Mucosa of descending colon (tissue), 3 donors: ENCODE data around the gene PDGFRB. TPM values are rescaled to one million over a fixed set of nuclear protein-coding genes. Genes with fewer than 3 reads are reported as not detected.
A peak's percentile ranks its signal among the peaks of the same experiment; 100 is the strongest.

Experiments used
- ATAC-seq: fragments of 200-7000 bp; cut with Tn5 transposase; one replicate; pipeline ENCODE4 v1.9.1; 2020; ENCODE audit warnings: mild to moderate bottlenecking, moderate library complexity
- DNase-seq, 3 donors: peaks; one replicate each; pipeline ENCODE4 v3.0.0-alpha.2; 2020
- H3K36me3 ChIP-seq: fragments of 200-600 bp; one replicate; pipeline ENCODE4 v1.8.0; 2021; ENCODE audit warnings: low read depth, mild to moderate bottlenecking
- H3K4me1 ChIP-seq: fragments of 200-600 bp; one replicate; pipeline ENCODE4 v1.8.0; 2021; ENCODE audit warnings: low read depth, mild to moderate bottlenecking
- H3K4me3 ChIP-seq: fragments of 200-600 bp; one replicate; pipeline ENCODE4 v1.8.0; 2021; ENCODE audit warnings: mild to moderate bottlenecking
- H3K9me3 ChIP-seq: fragments of 200-600 bp; one replicate; pipeline ENCODE4 v1.8.0; 2021; ENCODE audit warnings: mild to moderate bottlenecking
- intact Hi-C, 2 donors: fragments of 100-400 bp; cut with DNase I in 1 of 2; cut with micrococcal nuclease in 1 of 2; formaldehyde crosslinking; loops; one replicate each; pipeline versions ENCODE4 v1.11.0 to v1.11.1; 2022; cut with DNase I, micrococcal nuclease
- total RNA-seq, 3 donors: library from RNA; stranded (reverse); fragmentation: NEBNext Ultra II Directional in 2 of 3; extraction: Animal tissue kit (Norgen Biotek cat#: 25700) in 2 of 3; gene quantifications; one replicate each; pipeline versions ENCODE4 v1.2.1 to v1.2.4, GENCODE V29; 2021 to 2023
- TF ChIP-seq, protein P1 (sequence below): fragments of 200-600 bp; IDR thresholded peaks from one replicate; pipeline ENCODE4 v1.8.0; 2022; ENCODE audit warnings: antibody characterized with exemption, mild to moderate bottlenecking
- donor health status: DM: no; HTN: no; CAD: no; lungs with moderate emphysema.
- donor health status: DM: no; HTN: no; CAD: no.
- donor health status: DM: no; HTN: yes; CAD: no.

PDGFRB gene
- total RNA-seq, 3 donors from 2014 or later, result 13.9 to 61.5 (median 27.1) TPM

DNA sequence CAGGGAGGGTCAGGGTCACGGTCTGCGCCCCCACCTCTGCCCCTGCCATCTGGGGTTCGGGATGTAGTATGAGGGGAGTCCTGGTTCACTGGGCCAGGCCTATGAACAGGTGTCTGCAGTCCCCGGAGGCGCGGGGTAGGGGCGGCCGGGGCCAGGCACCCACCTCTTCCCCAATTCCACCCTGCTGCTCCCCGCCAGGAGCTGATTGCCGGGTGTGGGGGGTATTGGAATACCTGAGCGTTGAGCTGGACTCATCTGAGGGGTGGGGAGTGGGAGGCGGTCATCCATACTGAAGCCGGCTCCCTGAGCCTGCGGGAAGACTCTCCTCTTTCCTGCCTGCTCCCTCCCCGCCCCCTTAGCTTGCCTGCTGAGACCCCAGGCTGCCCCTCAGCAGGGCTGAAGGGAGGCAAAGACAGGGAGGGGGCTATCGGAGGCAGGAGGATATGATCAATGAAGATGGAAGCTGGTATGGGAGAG, 34.9 kb upstream of the PDGFRB start:
- Histone ChIP-seq H3K9me3 (no peaks in the 10 kb centered on the region), H3K36me3 (no peaks in the 10 kb centered on the region), H3K4me3 (no peak overlapping the region), H3K4me1 (peaks cover 36% of the 10 kb centered on the region)
- DNase-seq (no peak), ATAC-seq (no peak)
- intact Hi-C loops, result no loop called here
- TF ChIP-seq, protein P1, sequence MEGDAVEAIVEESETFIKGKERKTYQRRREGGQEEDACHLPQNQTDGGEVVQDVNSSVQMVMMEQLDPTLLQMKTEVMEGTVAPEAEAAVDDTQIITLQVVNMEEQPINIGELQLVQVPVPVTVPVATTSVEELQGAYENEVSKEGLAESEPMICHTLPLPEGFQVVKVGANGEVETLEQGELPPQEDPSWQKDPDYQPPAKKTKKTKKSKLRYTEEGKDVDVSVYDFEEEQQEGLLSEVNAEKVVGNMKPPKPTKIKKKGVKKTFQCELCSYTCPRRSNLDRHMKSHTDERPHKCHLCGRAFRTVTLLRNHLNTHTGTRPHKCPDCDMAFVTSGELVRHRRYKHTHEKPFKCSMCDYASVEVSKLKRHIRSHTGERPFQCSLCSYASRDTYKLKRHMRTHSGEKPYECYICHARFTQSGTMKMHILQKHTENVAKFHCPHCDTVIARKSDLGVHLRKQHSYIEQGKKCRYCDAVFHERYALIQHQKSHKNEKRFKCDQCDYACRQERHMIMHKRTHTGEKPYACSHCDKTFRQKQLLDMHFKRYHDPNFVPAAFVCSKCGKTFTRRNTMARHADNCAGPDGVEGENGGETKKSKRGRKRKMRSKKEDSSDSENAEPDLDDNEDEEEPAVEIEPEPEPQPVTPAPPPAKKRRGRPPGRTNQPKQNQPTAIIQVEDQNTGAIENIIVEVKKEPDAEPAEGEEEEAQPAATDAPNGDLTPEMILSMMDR, result no peak

GRCh38 chr5:150189728-150190502, 34.3 kb upstream of the PDGFRB start, which contains the start of gene SLC6A7:
Gene SLC6A7, plus strand, starts transcription at chr5:150190062. Its CDS starts 266 bp downstream, at chr5:150190328.
- Histone ChIP-seq H3K36me3 (no peaks in the 10 kb centered on the region), H3K4me3 (no peak within 1 kb of the TSS), H3K4me1 (peaks cover 39% of the 10 kb centered on the region), H3K9me3 (no peaks in the 10 kb centered on the region)
- TF ChIP-seq, protein P1, result no peak
- intact Hi-C loops, result no loop called here
- ATAC-seq (peak; percentile 49), DNase-seq (peak in 2 of 3 donors; percentile 37 to 57)

GRCh38 chr5:150189326-150189725, 33.7 kb upstream of the PDGFRB start:
- Histone ChIP-seq H3K9me3 (no peaks in the 10 kb centered on the region), H3K4me3 (no peak overlapping the region), H3K4me1 (peaks cover 45% of the 10 kb centered on the region), H3K36me3 (no peaks in the 10 kb centered on the region)
- ATAC-seq (peak; percentile 31), DNase-seq (peak in 1 of 3 donors; percentile 31)
- intact Hi-C loops, result no loop called here
- TF ChIP-seq, protein P1, result no peak

- no peaks in the 10 kb centered on the region for H3K9me3 ChIP-seq
- no peak overlapping the region for H3K4me3 ChIP-seq
- peaks cover 54% of the 10 kb centered on the region for H3K4me1 ChIP-seq
- intact Hi-C loops, result no loop called here
- ATAC-seq (peak; percentile 27), DNase-seq (peak; percentile 55 to 63 (median 62))
- H3K36me3 ChIP-seq, result no peaks in the 10 kb centered on the region
- TF ChIP-seq, protein P1, result no peak
These were observed 32.6 kb upstream of the PDGFRB start for GRCh38 chr5:150188146-150188842.

GRCh38 chr5:150186897-150187296, 31.3 kb upstream of the PDGFRB start:
- no peak for ATAC-seq
- intact Hi-C loops, result no loop called here
- peak in 2 of 3 donors; percentile 33 to 50 for DNase-seq
- Histone ChIP-seq H3K4me3 (no peak overlapping the region), H3K9me3 (no peaks in the 10 kb centered on the region), H3K36me3 (no peaks in the 10 kb centered on the region), H3K4me1 (peaks cover 68% of the 10 kb centered on the region)
- TF ChIP-seq, protein P1, result no peak
